OCI-LY1 (cell line): ENCODE measurements around the gene SLC12A7.

Experiments
- H2AFZ ChIP-seq: fragments of 200-600 bp; sonication (generic), shearing (Covaris generic); 2 replicates; pipeline ENCODE4 v1.6.0; 2014; ENCODE audit warnings: antibody characterized with exemption, mild to moderate bottlenecking, low read length
- H3F3A ChIP-seq: fragments of 200-600 bp; sonication (generic), shearing (Covaris generic); 2 replicates; pipeline ENCODE4 v1.6.0; 2014; ENCODE audit warnings: mild to moderate bottlenecking, antibody characterized with exemption, low read length, moderate library complexity; ENCODE audit not compliant: insufficient read depth
- H3K27ac ChIP-seq: fragments of 200-600 bp; sonication (generic); 2 replicates; pipeline ENCODE4 v1.5.1; 2014; ENCODE audit warnings: low read length, mixed run types, mild to moderate bottlenecking, low read depth; ENCODE audit not compliant: poor library complexity, severe bottlenecking
- H3K27me3 ChIP-seq: fragments of 200-600 bp; sonication (generic); 2 replicates; pipeline ENCODE4 v1.6.0; 2014; ENCODE audit warnings: antibody characterized with exemption, mild to moderate bottlenecking, low read length, moderate library complexity; ENCODE audit not compliant: insufficient read depth
- H3K36me3 ChIP-seq: fragments of 200-600 bp; sonication (generic); 2 replicates; pipeline ENCODE4 v1.6.1; 2014; ENCODE audit warnings: mild to moderate bottlenecking, antibody characterized with exemption, low read length, moderate library complexity, mixed read lengths; ENCODE audit not compliant: insufficient read depth
- H3K4me1 ChIP-seq: fragments of 200-600 bp; sonication (generic); 2 replicates; pipeline ENCODE4 v1.5.1; 2014; ENCODE audit warnings: mild to moderate bottlenecking, low read length, moderate library complexity; ENCODE audit not compliant: insufficient read depth, severe bottlenecking
- H3K4me2 ChIP-seq: fragments of 200-600 bp; sonication (generic), shearing (Covaris generic); 2 replicates; pipeline ENCODE4 v1.6.1; 2014; ENCODE audit warnings: low read length
- H3K4me3 ChIP-seq: fragments of 200-600 bp; sonication (generic); 2 replicates; pipeline ENCODE4 v1.5.1; 2014; ENCODE audit warnings: low read length, low read depth, mild to moderate bottlenecking, mixed read lengths; ENCODE audit not compliant: poor library complexity, severe bottlenecking
- H3K79me2 ChIP-seq: fragments of 200-600 bp; shearing (Covaris generic); 2 replicates; pipeline ENCODE4 v1.6.1; 2016; ENCODE audit warnings: mixed run types, low read length, mixed read lengths; ENCODE audit not compliant: insufficient read depth
- H3K9ac ChIP-seq: fragments of 200-600 bp; sonication (generic), shearing (Covaris generic); 2 replicates; pipeline ENCODE4 v1.6.1; 2014; ENCODE audit warnings: mild to moderate bottlenecking, low read length, mixed read lengths
- H3K9me2 ChIP-seq: fragments of 200-600 bp; sonication (generic), shearing (Covaris generic); 2 replicates; pipeline ENCODE4 v1.6.1; 2014; ENCODE audit warnings: low read depth, mild to moderate bottlenecking, low read length, mixed read lengths
- H3K9me3 ChIP-seq: fragments of 200-600 bp; shearing (Covaris generic); 2 replicates; pipeline ENCODE4 v1.6.1; 2014; ENCODE audit warnings: low read length, mixed read lengths
- H4K20me1 ChIP-seq: fragments of 200-600 bp; sonication (generic), shearing (Covaris generic); 2 replicates; pipeline ENCODE4 v1.6.0; 2016; ENCODE audit warnings: mild to moderate bottlenecking, low read length; ENCODE audit not compliant: insufficient read depth
- EZH2 ChIP-seq: fragments of 200-600 bp; sonication (generic), shearing (Covaris generic); IDR thresholded peaks from 2 replicates; pipeline ENCODE4 v1.8.0; 2017; ENCODE audit warnings: borderline replicate concordance, mixed run types, mild to moderate bottlenecking, antibody characterized with exemption, low read length, moderate library complexity, mixed read lengths
- TF ChIP-seq, protein P1 (sequence below): fragments of 200-600 bp; sonication (generic), shearing (Covaris generic); IDR thresholded peaks from 2 replicates; pipeline ENCODE4 v1.5.1; 2017; ENCODE audit warnings: mild to moderate bottlenecking, antibody characterized with exemption, low read length, moderate library complexity, mixed read lengths

Gene SLC12A7

DNA sequence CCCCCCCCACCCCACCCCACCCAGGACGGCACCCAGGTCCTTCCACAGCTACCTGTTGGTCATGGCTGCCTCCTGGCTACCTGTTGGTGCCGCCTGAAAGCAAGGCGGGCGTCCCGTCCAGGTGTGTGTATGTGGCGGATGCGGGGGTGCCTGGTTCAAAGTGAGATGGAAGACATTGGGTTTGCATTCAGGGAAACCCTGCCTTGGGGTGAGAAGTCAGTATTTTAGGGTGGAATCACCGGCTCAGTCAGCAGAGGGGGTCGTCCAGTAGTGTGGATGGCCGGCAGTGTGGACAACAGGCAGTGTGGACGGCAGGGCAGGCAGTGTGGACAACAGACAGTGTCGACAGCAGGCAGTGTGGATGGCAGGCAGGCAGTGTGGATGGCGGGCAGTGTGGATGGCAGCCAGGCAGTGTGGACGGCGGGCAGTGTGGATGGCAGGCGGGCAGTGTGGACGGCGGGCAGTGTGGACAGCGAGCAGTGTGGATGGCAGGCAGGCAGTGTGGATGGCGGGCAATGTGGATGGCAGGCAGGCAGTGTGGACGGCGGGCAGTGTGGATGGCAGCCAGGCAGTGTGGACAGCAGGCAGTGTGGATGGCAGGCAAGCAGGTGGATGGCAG, 75.2 kb downstream of the SLC12A7 start:
- no peak overlapping the region for H3K27ac ChIP-seq
- H3K4me1 ChIP-seq = no peaks in the 10 kb centered on the region
- TF ChIP-seq EZH2 = no peak
- TF ChIP-seq, protein P1, sequence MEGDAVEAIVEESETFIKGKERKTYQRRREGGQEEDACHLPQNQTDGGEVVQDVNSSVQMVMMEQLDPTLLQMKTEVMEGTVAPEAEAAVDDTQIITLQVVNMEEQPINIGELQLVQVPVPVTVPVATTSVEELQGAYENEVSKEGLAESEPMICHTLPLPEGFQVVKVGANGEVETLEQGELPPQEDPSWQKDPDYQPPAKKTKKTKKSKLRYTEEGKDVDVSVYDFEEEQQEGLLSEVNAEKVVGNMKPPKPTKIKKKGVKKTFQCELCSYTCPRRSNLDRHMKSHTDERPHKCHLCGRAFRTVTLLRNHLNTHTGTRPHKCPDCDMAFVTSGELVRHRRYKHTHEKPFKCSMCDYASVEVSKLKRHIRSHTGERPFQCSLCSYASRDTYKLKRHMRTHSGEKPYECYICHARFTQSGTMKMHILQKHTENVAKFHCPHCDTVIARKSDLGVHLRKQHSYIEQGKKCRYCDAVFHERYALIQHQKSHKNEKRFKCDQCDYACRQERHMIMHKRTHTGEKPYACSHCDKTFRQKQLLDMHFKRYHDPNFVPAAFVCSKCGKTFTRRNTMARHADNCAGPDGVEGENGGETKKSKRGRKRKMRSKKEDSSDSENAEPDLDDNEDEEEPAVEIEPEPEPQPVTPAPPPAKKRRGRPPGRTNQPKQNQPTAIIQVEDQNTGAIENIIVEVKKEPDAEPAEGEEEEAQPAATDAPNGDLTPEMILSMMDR = no peak
- no peaks in the 10 kb centered on the region for H3K36me3 ChIP-seq
- H3K9me2 ChIP-seq = no peaks in the 10 kb centered on the region
- H3K4me3 ChIP-seq = no peak overlapping the region
- H3K79me2 ChIP-seq = no peaks in the 10 kb centered on the region
- H4K20me1 ChIP-seq = no peaks in the 10 kb centered on the region
- H3K4me2 ChIP-seq = no peak overlapping the region
- H2AFZ ChIP-seq = no peak overlapping the region
- H3F3A ChIP-seq = no peaks in the 10 kb centered on the region
- no peaks in the 10 kb centered on the region for H3K9me3 ChIP-seq
- H3K27me3 ChIP-seq = peaks cover 4% of the 10 kb centered on the region; the same call in 1 of the 2 replicates
- no peak overlapping the region for H3K9ac ChIP-seq

DNA sequence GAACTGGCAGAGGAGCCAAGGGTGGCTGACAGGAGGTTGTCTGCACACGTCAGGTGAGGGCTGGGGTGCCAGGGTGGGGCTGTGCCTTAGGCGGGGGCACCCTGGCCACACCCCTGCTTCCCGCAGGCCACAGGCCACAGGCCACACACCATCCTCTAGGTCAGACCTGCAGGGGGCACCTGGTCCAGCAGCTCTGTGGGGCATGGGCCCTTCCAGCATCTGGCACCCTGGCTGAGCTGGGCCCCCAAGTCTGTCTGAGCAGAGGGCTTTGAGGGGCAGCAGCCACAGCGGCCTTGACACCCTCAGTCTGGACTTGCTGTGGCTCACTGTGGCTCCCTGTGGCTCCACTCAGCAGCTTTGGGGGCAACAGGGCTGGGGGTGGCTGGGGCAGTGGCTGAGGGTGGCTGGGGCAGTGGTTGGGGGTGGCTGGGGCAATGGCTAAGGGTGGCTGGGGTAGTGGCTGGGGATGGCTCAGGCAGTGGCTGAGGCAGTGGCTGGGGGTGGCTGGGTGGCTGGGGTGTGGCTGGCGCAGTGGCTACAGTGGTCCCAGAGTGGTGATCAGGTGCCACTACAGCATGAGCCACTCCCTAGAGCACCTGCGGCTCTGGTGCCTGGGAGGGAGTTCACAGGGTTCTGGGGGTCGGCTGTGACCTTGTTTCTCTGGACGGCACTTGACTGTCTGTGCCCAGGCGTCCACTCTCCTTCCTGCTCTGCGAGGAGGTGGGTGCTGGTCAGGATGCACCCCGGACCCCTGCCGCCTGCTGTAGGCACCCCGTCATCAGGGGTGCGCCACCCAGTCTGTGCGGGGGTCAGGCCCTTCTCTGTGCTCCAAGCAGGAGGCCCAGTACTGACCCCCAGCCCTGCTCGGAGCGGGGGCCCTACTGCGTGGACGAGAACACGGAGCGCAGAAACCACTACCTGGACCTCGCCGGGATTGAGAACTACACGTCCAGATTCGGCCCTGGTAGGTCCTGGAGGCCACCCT, 76.2 kb downstream of the SLC12A7 start:
- Histone ChIP-seq H4K20me1 (no peaks in the 10 kb centered on the region), H3K4me1 (no peaks in the 10 kb centered on the region), H3K4me2 (no peak overlapping the region), H3K9me3 (no peaks in the 10 kb centered on the region), H3F3A (no peaks in the 10 kb centered on the region), H3K9me2 (no peaks in the 10 kb centered on the region), H3K27me3 (peaks cover 3% of the 10 kb centered on the region; the same call in 1 of the 2 replicates), H3K9ac (no peak overlapping the region), H3K79me2 (no peaks in the 10 kb centered on the region), H3K36me3 (no peaks in the 10 kb centered on the region), H3K27ac (no peak overlapping the region), H2AFZ (no peak overlapping the region), H3K4me3 (no peak overlapping the region)
- TF ChIP-seq EZH2 = no peak
- TF ChIP-seq, protein P1 = no peak

DNA sequence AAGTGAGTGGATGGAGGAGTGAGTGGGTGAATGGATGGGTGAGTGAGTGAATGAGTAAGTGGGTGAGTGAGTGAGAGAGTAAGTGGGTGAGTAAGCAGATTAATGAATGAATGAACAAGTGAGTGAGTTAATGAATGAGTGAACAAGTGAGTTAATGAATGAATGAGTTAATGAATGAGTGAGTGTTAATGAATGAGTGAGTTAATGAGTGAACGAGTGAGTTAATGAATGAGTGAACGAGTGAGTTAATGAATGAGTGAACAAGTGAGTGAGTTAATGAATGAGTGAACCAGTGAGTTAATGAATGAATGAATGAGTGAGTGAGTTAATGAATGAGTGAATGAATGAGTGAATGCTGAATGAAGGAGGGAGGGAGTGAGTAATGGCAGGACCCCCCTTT, 76.9 kb downstream of the SLC12A7 start:
- H3K36me3 ChIP-seq = no peaks in the 10 kb centered on the region
- no peak overlapping the region for H3K4me2 ChIP-seq
- H3K9me3 ChIP-seq = no peaks in the 10 kb centered on the region
- H3K4me3 ChIP-seq = no peak overlapping the region
- H3K9me2 ChIP-seq = no peaks in the 10 kb centered on the region
- no peaks in the 10 kb centered on the region for H3K4me1 ChIP-seq
- no peaks in the 10 kb centered on the region for H3F3A ChIP-seq
- TF ChIP-seq, protein P1 = no peak
- no peak for TF ChIP-seq EZH2
- no peak overlapping the region for H3K27ac ChIP-seq
- no peak overlapping the region for H3K9ac ChIP-seq
- H2AFZ ChIP-seq = no peak overlapping the region
- no peaks in the 10 kb centered on the region for H3K79me2 ChIP-seq
- H4K20me1 ChIP-seq = no peaks in the 10 kb centered on the region
- 0 out of 2 replicates have a peak, but pooled peaks cover under 1% of the 10 kb centered on the region for H3K27me3 ChIP-seq
